Mononuclear cell (primary cell): ENCODE data around the gene STX8. TPM values are rescaled to one million over a fixed set of nuclear protein-coding genes. Genes with fewer than 3 reads are reported as not detected.
"Not testable (repeated sequence)": the region's sequence is repeated elsewhere in the genome, so short reads cannot be mapped to it uniquely, and the experiment has no call there.

Source experiments
- H3K27me3 ChIP-seq: 2 replicates; pipeline ENCODE4 v1.6.0; 2011; ENCODE audit warnings: low read length, control low read depth; ENCODE audit not compliant: insufficient read depth
- H3K4me1 ChIP-seq: 2 replicates; pipeline ENCODE4 v1.5.1; 2011; ENCODE audit warnings: mild to moderate bottlenecking, low read length, control low read depth; ENCODE audit not compliant: insufficient read depth
- H3K4me3 ChIP-seq: 2 replicates; pipeline ENCODE4 v1.5.1; 2011; ENCODE audit warnings: mild to moderate bottlenecking, low read length, moderate library complexity
- H3K9me3 ChIP-seq: 2 replicates; pipeline ENCODE4 v1.5.1; 2011; ENCODE audit warnings: low read depth, mild to moderate bottlenecking, control low read depth, low read length
- total RNA-seq: library from RNA; depleted of rRNA; stranded (reverse); fragments of >200 nt; gene quantifications from one replicate; pipeline ENCODE4 v1.2.3, GENCODE V29; 2012

The STX8 gene
- total RNA-seq, 1 donor = 67.8 TPM

- H3K9me3 ChIP-seq = no peaks in the 10 kb centered on the region
These were observed 193.0 kb downstream of the STX8 start for GRCh38 chr17:9382626-9383025.

GRCh38 chr17:9381068-9381467 lies 194.6 kb downstream of the STX8 start:
- Histone ChIP-seq H3K9me3 (no peaks in the 10 kb centered on the region), H3K4me1 (no peaks in the 10 kb centered on the region), H3K27me3 (no peaks in the 10 kb centered on the region), H3K4me3 (no peak overlapping the region)

More at GRCh38 chr17:9382626-9383025, 193.0 kb downstream of the STX8 start:
- no peaks in the 10 kb centered on the region for H3K4me1 ChIP-seq
- H3K4me3 ChIP-seq = no peak overlapping the region
- H3K27me3 ChIP-seq = no peaks in the 10 kb centered on the region

GRCh38 chr17:9380361-9380760 lies 195.3 kb downstream of the STX8 start:
- no peaks in the 10 kb centered on the region for H3K4me1 ChIP-seq
- H3K27me3 ChIP-seq = no peaks in the 10 kb centered on the region
- no peak overlapping the region for H3K4me3 ChIP-seq
- no peaks in the 10 kb centered on the region for H3K9me3 ChIP-seq

- H3K9me3 ChIP-seq, H3K4me1 ChIP-seq, H3K4me3 ChIP-seq, H3K27me3 ChIP-seq: not testable (repeated sequence)
These were observed 199.4 kb downstream of the STX8 start for GRCh38 chr17:9376177-9376576.

GRCh38 chr17:9371019-9371418 lies 204.6 kb downstream of the STX8 start:
- Histone ChIP-seq H3K9me3 (no peaks in the 10 kb centered on the region), H3K27me3 (no peaks in the 10 kb centered on the region), H3K4me1 (no peaks in the 10 kb centered on the region), H3K4me3 (no peak overlapping the region)

- Histone ChIP-seq H3K4me1 (no peaks in the 10 kb centered on the region), H3K27me3 (no peaks in the 10 kb centered on the region), H3K4me3 (no peak overlapping the region), H3K9me3 (no peaks in the 10 kb centered on the region)
These were observed 205.2 kb downstream of the STX8 start for GRCh38 chr17:9370467-9370866.

- Histone ChIP-seq H3K9me3 (no peaks in the 10 kb centered on the region), H3K4me1 (no peaks in the 10 kb centered on the region), H3K4me3 (no peak overlapping the region), H3K27me3 (no peaks in the 10 kb centered on the region)
These were observed 207.0 kb downstream of the STX8 start for GRCh38 chr17:9368631-9369030.

- Histone ChIP-seq H3K4me1 (no peaks in the 10 kb centered on the region), H3K4me3 (no peak overlapping the region), H3K27me3 (no peaks in the 10 kb centered on the region), H3K9me3 (no peaks in the 10 kb centered on the region)
These were observed 208.5 kb downstream of the STX8 start for GRCh38 chr17:9367156-9367555.

- Histone ChIP-seq H3K27me3 (no peaks in the 10 kb centered on the region), H3K4me1 (no peaks in the 10 kb centered on the region), H3K9me3 (no peaks in the 10 kb centered on the region), H3K4me3 (no peak overlapping the region)
These were observed 210.7 kb downstream of the STX8 start for GRCh38 chr17:9364837-9365430.

- Histone ChIP-seq H3K4me1 (no peaks in the 10 kb centered on the region), H3K9me3 (no peaks in the 10 kb centered on the region), H3K4me3 (no peak overlapping the region), H3K27me3 (no peaks in the 10 kb centered on the region)
These were observed 211.9 kb downstream of the STX8 start for GRCh38 chr17:9363440-9364350.

- H3K4me3 ChIP-seq = no peak overlapping the region
- no peaks in the 10 kb centered on the region for H3K9me3 ChIP-seq
- H3K27me3 ChIP-seq = no peaks in the 10 kb centered on the region
- H3K4me1 ChIP-seq = peaks cover 10% of the 10 kb centered on the region
These were observed 214.2 kb downstream of the STX8 start for GRCh38 chr17:9361188-9361955.

GRCh38 chr17:9360677-9361081 lies 214.9 kb downstream of the STX8 start:
- no peak overlapping the region for H3K4me3 ChIP-seq
- H3K27me3 ChIP-seq = no peaks in the 10 kb centered on the region
- H3K4me1 ChIP-seq = peaks cover 17% of the 10 kb centered on the region
- H3K9me3 ChIP-seq = no peaks in the 10 kb centered on the region

- Histone ChIP-seq H3K4me3 (no peak overlapping the region), H3K9me3 (no peaks in the 10 kb centered on the region), H3K27me3 (no peaks in the 10 kb centered on the region), H3K4me1 (peaks cover 18% of the 10 kb centered on the region)
These were observed 219.1 kb downstream of the STX8 start for GRCh38 chr17:9356488-9356911.

- Histone ChIP-seq H3K4me3 (no peak overlapping the region), H3K27me3 (no peaks in the 10 kb centered on the region), H3K4me1 (peaks cover 18% of the 10 kb centered on the region), H3K9me3 (no peaks in the 10 kb centered on the region)
These were observed 219.8 kb downstream of the STX8 start for GRCh38 chr17:9355846-9356245.

- not testable (repeated sequence) for H3K27me3 ChIP-seq, H3K9me3 ChIP-seq, H3K4me3 ChIP-seq
- peaks cover 18% of the 10 kb centered on the region for H3K4me1 ChIP-seq
These were observed 220.4 kb downstream of the STX8 start for GRCh38 chr17:9355231-9355630.
